ENCODE results near the gene PRSS57.

Gene PRSS57

GRCh38 chr19:648904-649801 is 46.1 kb downstream of the PRSS57 start:
- no peak for DNase-seq

GRCh38 chr19:648305-648704 is 46.9 kb downstream of the PRSS57 start:
- no peak for DNase-seq

GRCh38 chr19:647566-648284 is 47.5 kb downstream of the PRSS57 start:
- no peak for DNase-seq

- DNase-seq: no peak
These were observed 48.3 kb downstream of the PRSS57 start for GRCh38 chr19:646779-647565.

- no peak for DNase-seq
These were observed 49.1 kb downstream of the PRSS57 start for GRCh38 chr19:645912-646778.

GRCh38 chr19:644789-645188 is 50.5 kb downstream of the PRSS57 start:
- DNase-seq: no peak

- DNase-seq: no peak
These were observed 50.9 kb downstream of the PRSS57 start for GRCh38 chr19:644363-644762.

- no peak for DNase-seq
These were observed 51.5 kb downstream of the PRSS57 start for GRCh38 chr19:643736-644135.

- DNase-seq: no peak
These were observed 52.2 kb downstream of the PRSS57 start for GRCh38 chr19:642767-643727.

GRCh38 chr19:641702-642101 is 53.5 kb downstream of the PRSS57 start:
- no peak for DNase-seq

GRCh38 chr19:640606-641189 is 54.6 kb downstream of the PRSS57 start:
- no peak for DNase-seq

- DNase-seq: no peak
These were observed 55.1 kb downstream of the PRSS57 start for GRCh38 chr19:640161-640558.

- peak; percentile 99 for DNase-seq
These were observed 55.7 kb downstream of the PRSS57 start, which contains the start of gene FGF22 for GRCh38 chr19:639253-640160. Gene FGF22 (plus strand): TSS chr19:639879. CDS start chr19:639926, 47 bp downstream.

- no peak for DNase-seq
These were observed 56.4 kb downstream of the PRSS57 start for GRCh38 chr19:638906-639252.
